ENCODE results near the gene TYMP.

Gene TYMP

DNA sequence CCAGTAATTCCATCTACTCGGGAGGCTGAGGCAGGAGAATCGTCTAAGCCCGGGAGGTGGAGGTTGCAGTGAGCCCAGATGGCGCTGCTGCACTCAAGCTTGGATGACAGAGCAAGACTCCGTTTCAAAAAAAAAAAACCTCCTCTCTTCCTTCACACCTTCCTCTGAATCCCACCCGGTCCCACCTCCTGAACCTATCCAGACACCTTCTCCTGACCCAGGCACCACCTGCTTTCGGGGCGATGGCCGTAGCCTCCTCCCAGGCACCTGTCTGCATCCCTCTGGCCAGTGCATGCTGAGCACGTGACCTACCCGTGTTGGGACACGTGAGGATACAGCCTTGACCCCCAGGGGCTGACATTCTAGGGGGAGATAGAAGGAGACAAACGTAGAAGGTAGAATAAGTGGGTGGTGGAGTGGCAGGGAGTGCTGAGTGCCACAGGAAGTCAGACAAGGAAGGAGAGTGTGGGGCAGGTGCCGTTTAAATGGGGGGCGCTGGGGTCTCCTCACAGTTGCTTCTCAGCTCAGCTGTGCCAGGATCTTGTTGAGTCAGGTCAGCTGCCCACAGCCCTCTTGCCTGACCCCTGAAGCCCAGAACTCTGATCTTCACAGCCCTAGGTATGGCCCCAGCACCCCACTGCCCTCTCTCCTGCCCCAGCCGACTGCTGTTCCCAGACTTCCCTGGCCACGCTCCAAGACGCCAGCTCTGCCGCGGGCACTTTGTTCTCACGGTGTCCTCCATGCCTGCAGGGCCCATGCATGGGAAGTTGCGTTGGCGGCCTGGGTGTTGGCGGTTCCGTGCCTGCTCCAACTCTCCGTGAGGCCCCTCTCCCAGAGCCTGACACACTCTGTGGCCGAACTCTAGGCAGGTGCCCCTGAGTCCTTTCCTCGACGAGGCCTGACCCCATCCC, 44.3 kb downstream of the TYMP start:
- H3K4me1 ChIP-seq (ENCODE audit: insufficient read depth, low read length, severe bottlenecking) = peaks cover 28% of the 10 kb centered on the region

DNA sequence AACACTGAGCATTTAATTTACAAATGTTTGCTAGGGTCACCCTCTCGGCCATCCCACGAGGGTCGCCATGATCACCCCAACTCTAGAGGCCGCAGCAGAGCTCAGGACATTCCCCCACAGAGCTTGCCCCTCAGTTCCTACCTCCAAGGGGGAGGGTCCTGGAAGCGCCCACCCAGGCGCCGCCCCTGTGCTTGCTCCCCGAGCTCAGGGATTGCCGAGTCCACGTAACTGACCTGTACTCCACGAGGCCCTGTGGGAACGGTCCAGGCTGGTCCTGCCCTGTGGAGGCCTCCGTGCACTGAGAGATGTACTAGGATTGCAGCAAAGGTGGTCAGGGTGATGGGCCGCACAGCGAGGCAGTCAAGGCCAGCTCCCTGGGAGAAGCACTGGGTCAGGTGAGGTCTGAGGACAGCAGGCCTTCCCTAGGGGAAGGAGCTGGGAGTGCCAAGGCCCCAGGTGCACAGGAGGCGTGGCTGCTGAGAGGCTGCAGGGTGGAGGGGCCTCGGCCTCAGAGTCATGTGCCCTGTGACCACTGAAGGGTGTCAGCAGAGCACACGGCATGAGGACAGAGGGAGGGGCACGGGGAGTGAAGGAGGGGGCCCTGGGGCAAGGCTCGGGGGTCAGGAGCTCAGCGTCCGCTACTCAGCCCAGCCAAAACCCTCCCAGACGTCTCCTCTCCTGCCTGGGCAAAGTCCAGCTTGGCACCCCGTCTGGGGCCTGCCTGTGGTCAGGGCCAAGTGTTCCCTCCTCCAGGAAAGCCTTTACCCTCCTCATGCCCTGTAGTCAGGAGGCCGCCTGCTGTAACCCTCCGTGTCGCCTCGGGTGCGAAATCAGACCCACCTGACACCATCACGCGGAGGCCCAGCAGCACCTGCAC, 45.6 kb downstream of the TYMP start:
- Histone ChIP-seq H2AFZ (ENCODE audit: low read length) (no peak overlapping the region), H3F3A (ENCODE audit: insufficient read depth, low read length) (no peaks in the 10 kb centered on the region), H3K36me3 (ENCODE audit: insufficient read depth, low read length) (no peaks in the 10 kb centered on the region), H3K4me1 (ENCODE audit: insufficient read depth, low read length, severe bottlenecking) (peaks cover 28% of the 10 kb centered on the region), H3K9me3 (ENCODE audit: low read length) (no peaks in the 10 kb centered on the region), H3K9ac (ENCODE audit: low read length) (no peak overlapping the region), H3K79me2 (ENCODE audit: insufficient read depth, low read length) (no peaks in the 10 kb centered on the region), H3K27ac (ENCODE audit: low read depth, low read length, poor library complexity, severe bottlenecking) (no peak overlapping the region), H3K27me3 (ENCODE audit: insufficient read depth, low read length) (peaks cover 4% of the 10 kb centered on the region; the same call in 1 of the 2 replicates), H3K4me2 (ENCODE audit: low read length) (no peak overlapping the region), H3K4me3 (ENCODE audit: low read depth, low read length, poor library complexity, severe bottlenecking) (no peak overlapping the region), H4K20me1 (ENCODE audit: insufficient read depth, low read length) (no peaks in the 10 kb centered on the region), H3K9me2 (ENCODE audit: low read depth, low read length) (no peaks in the 10 kb centered on the region)
- no peak for TF ChIP-seq EZH2 (IDR thresholded peaks at IDR 0.05; ENCODE audit: borderline replicate concordance, low read length)
- TF ChIP-seq, protein P1, sequence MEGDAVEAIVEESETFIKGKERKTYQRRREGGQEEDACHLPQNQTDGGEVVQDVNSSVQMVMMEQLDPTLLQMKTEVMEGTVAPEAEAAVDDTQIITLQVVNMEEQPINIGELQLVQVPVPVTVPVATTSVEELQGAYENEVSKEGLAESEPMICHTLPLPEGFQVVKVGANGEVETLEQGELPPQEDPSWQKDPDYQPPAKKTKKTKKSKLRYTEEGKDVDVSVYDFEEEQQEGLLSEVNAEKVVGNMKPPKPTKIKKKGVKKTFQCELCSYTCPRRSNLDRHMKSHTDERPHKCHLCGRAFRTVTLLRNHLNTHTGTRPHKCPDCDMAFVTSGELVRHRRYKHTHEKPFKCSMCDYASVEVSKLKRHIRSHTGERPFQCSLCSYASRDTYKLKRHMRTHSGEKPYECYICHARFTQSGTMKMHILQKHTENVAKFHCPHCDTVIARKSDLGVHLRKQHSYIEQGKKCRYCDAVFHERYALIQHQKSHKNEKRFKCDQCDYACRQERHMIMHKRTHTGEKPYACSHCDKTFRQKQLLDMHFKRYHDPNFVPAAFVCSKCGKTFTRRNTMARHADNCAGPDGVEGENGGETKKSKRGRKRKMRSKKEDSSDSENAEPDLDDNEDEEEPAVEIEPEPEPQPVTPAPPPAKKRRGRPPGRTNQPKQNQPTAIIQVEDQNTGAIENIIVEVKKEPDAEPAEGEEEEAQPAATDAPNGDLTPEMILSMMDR (IDR thresholded peaks at IDR 0.05; ENCODE audit: low read length) = no peak

More for the DNA sequence above, 44.3 kb downstream of the TYMP start:
- H3F3A ChIP-seq (ENCODE audit: insufficient read depth, low read length) = no peaks in the 10 kb centered on the region
- H3K4me3 ChIP-seq (ENCODE audit: low read depth, low read length, poor library complexity, severe bottlenecking) = no peak overlapping the region
- no peak overlapping the region for H3K9ac ChIP-seq (ENCODE audit: low read length)
- no peaks in the 10 kb centered on the region for H3K9me3 ChIP-seq (ENCODE audit: low read length)
- H4K20me1 ChIP-seq (ENCODE audit: insufficient read depth, low read length) = no peaks in the 10 kb centered on the region
- H3K27ac ChIP-seq (ENCODE audit: low read depth, low read length, poor library complexity, severe bottlenecking) = no peak overlapping the region
- TF ChIP-seq, protein P1 (IDR thresholded peaks at IDR 0.05; ENCODE audit: low read length) = no peak
- TF ChIP-seq EZH2 (IDR thresholded peaks at IDR 0.05; ENCODE audit: borderline replicate concordance, low read length) = no peak
- H3K79me2 ChIP-seq (ENCODE audit: insufficient read depth, low read length) = no peaks in the 10 kb centered on the region
- H3K9me2 ChIP-seq (ENCODE audit: low read depth, low read length) = no peaks in the 10 kb centered on the region
- peaks cover 4% of the 10 kb centered on the region; the same call in 1 of the 2 replicates for H3K27me3 ChIP-seq (ENCODE audit: insufficient read depth, low read length)
- no peak overlapping the region for H2AFZ ChIP-seq (ENCODE audit: low read length)
- no peak overlapping the region for H3K4me2 ChIP-seq (ENCODE audit: low read length)
- no peaks in the 10 kb centered on the region for H3K36me3 ChIP-seq (ENCODE audit: insufficient read depth, low read length)

DNA sequence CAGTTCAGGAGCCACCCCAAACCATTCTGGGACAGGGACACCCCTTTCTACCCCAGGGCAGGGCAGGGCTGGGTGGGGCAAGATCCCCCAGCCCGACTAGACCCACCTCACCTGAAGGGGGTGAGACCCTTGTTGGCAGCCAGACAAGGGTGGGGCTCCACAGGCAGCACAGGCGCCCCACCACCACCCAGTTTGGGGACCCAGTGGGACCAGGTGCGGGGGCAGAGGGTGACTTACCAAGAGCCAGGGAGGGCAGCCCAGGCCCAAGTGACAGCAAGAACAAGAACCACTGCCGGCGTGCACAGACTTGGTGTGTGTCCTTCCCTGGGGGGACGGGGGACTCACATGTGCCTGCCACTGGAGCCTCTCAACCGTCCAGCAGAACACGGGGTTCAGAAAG, 46.3 kb downstream of the TYMP start:
- H3K9me3 ChIP-seq (ENCODE audit: low read length) = no peaks in the 10 kb centered on the region
- H2AFZ ChIP-seq (ENCODE audit: low read length) = no peak overlapping the region
- no peaks in the 10 kb centered on the region for H3K36me3 ChIP-seq (ENCODE audit: insufficient read depth, low read length)
- no peaks in the 10 kb centered on the region for H3K9me2 ChIP-seq (ENCODE audit: low read depth, low read length)
- no peak overlapping the region for H3K27ac ChIP-seq (ENCODE audit: low read depth, low read length, poor library complexity, severe bottlenecking)
- no peaks in the 10 kb centered on the region for H4K20me1 ChIP-seq (ENCODE audit: insufficient read depth, low read length)
- no peaks in the 10 kb centered on the region for H3K79me2 ChIP-seq (ENCODE audit: insufficient read depth, low read length)
- no peak for TF ChIP-seq EZH2 (IDR thresholded peaks at IDR 0.05; ENCODE audit: borderline replicate concordance, low read length)
- TF ChIP-seq, protein P1 (IDR thresholded peaks at IDR 0.05; ENCODE audit: low read length) = no peak
- H3K4me2 ChIP-seq (ENCODE audit: low read length) = no peak overlapping the region
- H3K4me3 ChIP-seq (ENCODE audit: low read depth, low read length, poor library complexity, severe bottlenecking) = no peak overlapping the region
- H3F3A ChIP-seq (ENCODE audit: insufficient read depth, low read length) = no peaks in the 10 kb centered on the region
- H3K9ac ChIP-seq (ENCODE audit: low read length) = no peak overlapping the region
- peaks cover 28% of the 10 kb centered on the region for H3K4me1 ChIP-seq (ENCODE audit: insufficient read depth, low read length, severe bottlenecking)
- H3K27me3 ChIP-seq (ENCODE audit: insufficient read depth, low read length) = peaks cover 4% of the 10 kb centered on the region; the same call in 1 of the 2 replicates

Measured in OCI-LY1 (cell line).